Measurements from ENCODE around the gene RIOX2.

GRCh38 chr3:97974996-97975395, 2.8 kb upstream of the RIOX2 start:
- TF ChIP-seq CTCF (conservative IDR thresholded peaks at IDR 0.05) (no peak), ZFX (IDR thresholded peaks at IDR 0.05) (no peak)
